Neutrophil (primary cell): ENCODE results near the gene SLC7A14.
"Not testable (repeated sequence)": the region's sequence is repeated elsewhere in the genome, so short reads cannot be mapped to it uniquely, and the experiment has no call there.

Source experiments
- H3K27ac ChIP-seq: fragments of 200-600 bp; sonication (generic); 2 replicates; pipeline ENCODE4 v1.5.1; 2016; ENCODE audit warnings: mild to moderate bottlenecking, moderate library complexity
- H3K27me3 ChIP-seq: fragments of 200-600 bp; sonication (generic); 2 replicates; pipeline ENCODE4 v1.6.0; 2016; ENCODE audit warnings: mild to moderate bottlenecking
- H3K36me3 ChIP-seq: fragments of 200-600 bp; sonication (generic); 2 replicates; pipeline ENCODE4 v1.5.1; 2017
- H3K4me1 ChIP-seq, 2 experiments: fragments of 200-600 bp in 1 of 2; sonication (generic) in 1 of 2; 1 replicate in 1 of 2; 2 replicates in 1 of 2; pipeline versions ENCODE4 v1.5.1 to v1.6.1; 2013 to 2016; ENCODE audit warnings: low read depth in 1 of 2, low read length in 1 of 2, mild to moderate bottlenecking in 1 of 2, moderate library complexity in 1 of 2; ENCODE audit not compliant: control insufficient read depth in 1 of 2, insufficient read depth in 1 of 2
- H3K4me3 ChIP-seq, 2 experiments: fragments of 200-600 bp in 1 of 2; sonication (generic) in 1 of 2; 1 replicate in 1 of 2; 2 replicates in 1 of 2; pipeline ENCODE4 v1.5.1; 2013 to 2016; ENCODE audit warnings: low read depth in 1 of 2, low read length in 1 of 2, mild to moderate bottlenecking in 1 of 2, moderate library complexity in 1 of 2
- H3K9me3 ChIP-seq: fragments of 200-600 bp; sonication (generic); 2 replicates; pipeline ENCODE4 v1.5.1; 2016
- CTCF ChIP-seq: fragments of 200-600 bp; sonication (generic); IDR thresholded peaks from 2 replicates; pipeline ENCODE4 v1.5.1; 2016; ENCODE audit warnings: antibody characterized with exemption

Gene SLC7A14

GRCh38 chr3:170579646-170580045, 6.2 kb downstream of the SLC7A14 start:
- Histone ChIP-seq H3K27ac (no peak overlapping the region), H3K27me3 (peaks cover 43% of the 10 kb centered on the region), H3K36me3 (no peaks in the 10 kb centered on the region), H3K4me3 (no peak overlapping the region), H3K9me3 (no peaks in the 10 kb centered on the region), H3K4me1 (no peaks in the 10 kb centered on the region)
- TF ChIP-seq CTCF = no peak

- Histone ChIP-seq H3K27me3 (peaks cover 4% of the 10 kb centered on the region), H3K27ac (no peak overlapping the region), H3K4me1 (no peaks in the 10 kb centered on the region), H3K4me3 (no peak overlapping the region), H3K9me3 (no peaks in the 10 kb centered on the region), H3K36me3 (no peaks in the 10 kb centered on the region)
- no peak for TF ChIP-seq CTCF
Observed at GRCh38 chr3:170572665-170573253, 13.1 kb downstream of the SLC7A14 start.

GRCh38 chr3:170567598-170567997, 18.3 kb downstream of the SLC7A14 start:
- H3K4me3 ChIP-seq, H3K9me3 ChIP-seq, H3K36me3 ChIP-seq, H3K27ac ChIP-seq, H3K27me3 ChIP-seq, H3K4me1 ChIP-seq: not testable (repeated sequence)

- Histone ChIP-seq H3K36me3 (no peaks in the 10 kb centered on the region), H3K27ac (no peak overlapping the region), H3K4me3 (no peak overlapping the region), H3K4me1 (no peaks in the 10 kb centered on the region), H3K27me3 (no peaks in the 10 kb centered on the region), H3K9me3 (no peaks in the 10 kb centered on the region)
- TF ChIP-seq CTCF = no peak
Observed at GRCh38 chr3:170566413-170566812, 19.5 kb downstream of the SLC7A14 start.

GRCh38 chr3:170565495-170565894, 20.4 kb downstream of the SLC7A14 start:
- Histone ChIP-seq H3K9me3 (no peaks in the 10 kb centered on the region), H3K27ac (no peak overlapping the region), H3K27me3 (no peaks in the 10 kb centered on the region), H3K4me3 (no peak overlapping the region), H3K36me3 (no peaks in the 10 kb centered on the region), H3K4me1 (no peaks in the 10 kb centered on the region)
- no peak for TF ChIP-seq CTCF

- no peak overlapping the region for H3K4me3 ChIP-seq
- TF ChIP-seq CTCF = no peak
- H3K27ac ChIP-seq = no peak overlapping the region
- H3K9me3 ChIP-seq = no peaks in the 10 kb centered on the region
- no peaks in the 10 kb centered on the region for H3K27me3 ChIP-seq
- no peaks in the 10 kb centered on the region for H3K4me1 ChIP-seq
- no peaks in the 10 kb centered on the region for H3K36me3 ChIP-seq
Observed at GRCh38 chr3:170564664-170565063, 21.2 kb downstream of the SLC7A14 start.
